SK-N-SH treated with all-trans-retinoic acid at 6 μM for 48 hours (cell line): Measurements from ENCODE around the gene UNKL.

Experiments used
- ATAC-seq: fragments of 200-7000 bp; cut with Tn5 transposase; 3 replicates; pipeline ENCODE4 v1.9.1; 2020; ENCODE audit warnings: mild to moderate bottlenecking, moderate library complexity
- ARNTL ChIP-seq: fragments of 450-650 bp; formaldehyde crosslinking; IDR thresholded peaks from 2 replicates; pipeline ENCODE4 v1.5.0; 2020; ENCODE audit warnings: low read depth, mild to moderate bottlenecking, moderate library complexity, borderline replicate concordance
- BACH2 ChIP-seq: fragments of 250-450 bp; sonication (Bioruptor Pico); IDR thresholded peaks from 2 replicates; pipeline ENCODE4 v1.9.0; 2021; ENCODE audit warnings: mild to moderate bottlenecking, borderline replicate concordance
- CSDC2 ChIP-seq: fragments of 250-450 bp; sonication (Bioruptor Pico); IDR thresholded peaks from 2 replicates; pipeline ENCODE4 v1.5.0; 2020; ENCODE audit warnings: mild to moderate bottlenecking, moderate library complexity
- ESRRG ChIP-seq: fragments of 250-450 bp; sonication (Bioruptor Pico); IDR thresholded peaks from 2 replicates; pipeline ENCODE4 v1.6.1; 2021; ENCODE audit warnings: mild to moderate bottlenecking
- GLIS3 ChIP-seq: fragments of 250-450 bp; sonication (Bioruptor Pico); IDR thresholded peaks from 2 replicates; pipeline ENCODE4 v1.5.0; 2020; ENCODE audit warnings: mild to moderate bottlenecking, moderate library complexity
- ISL1 ChIP-seq: fragments of 250-450 bp; sonication (Bioruptor Pico); IDR thresholded peaks from 2 replicates; pipeline ENCODE4 v2.1.2; 2022; ENCODE audit warnings: mild to moderate bottlenecking, moderate library complexity
- OSR1 ChIP-seq: fragments of 250-450 bp; sonication (Bioruptor Pico); IDR thresholded peaks from 2 replicates; pipeline ENCODE4 v1.8.0; 2022; ENCODE audit warnings: moderate library complexity, mild to moderate bottlenecking, inconsistent platforms
- PPARA ChIP-seq: fragments of 250-450 bp; sonication (Bioruptor Pico); IDR thresholded peaks from 2 replicates; pipeline ENCODE4 v1.5.0; 2020; ENCODE audit warnings: mild to moderate bottlenecking, borderline replicate concordance
- RARB ChIP-seq: fragments of 250-450 bp; sonication (Bioruptor Pico); IDR thresholded peaks from 2 replicates; pipeline ENCODE4 v1.8.0; 2021; ENCODE audit warnings: mild to moderate bottlenecking, moderate library complexity
- SNAI2 ChIP-seq: fragments of 250-450 bp; sonication (Bioruptor Pico); IDR thresholded peaks from 2 replicates; pipeline ENCODE4 v1.5.0; 2020; ENCODE audit warnings: mild to moderate bottlenecking, moderate library complexity
- TCF4 ChIP-seq: fragments of 250-450 bp; sonication (Bioruptor Pico); IDR thresholded peaks from 2 replicates; pipeline ENCODE4 v1.8.0; 2021; ENCODE audit warnings: mild to moderate bottlenecking, moderate library complexity, borderline replicate concordance
- TOX ChIP-seq: fragments of 250-450 bp; sonication (Bioruptor Pico); IDR thresholded peaks from 2 replicates; pipeline ENCODE4 v1.8.0; 2021; ENCODE audit warnings: mild to moderate bottlenecking, moderate library complexity, borderline replicate concordance
- ZC3H10 ChIP-seq: fragments of 250-450 bp; sonication (Bioruptor Pico); IDR thresholded peaks from 2 replicates; pipeline ENCODE4 v1.5.1; 2021; ENCODE audit warnings: mild to moderate bottlenecking, moderate library complexity
- ZFP30 ChIP-seq: fragments of 450-650 bp; formaldehyde crosslinking; IDR thresholded peaks from 2 replicates; pipeline ENCODE4 v1.5.0; 2022; ENCODE audit warnings: mild to moderate bottlenecking, moderate library complexity
- ZNF70 ChIP-seq: fragments of 450-650 bp; formaldehyde crosslinking; IDR thresholded peaks from 2 replicates; pipeline ENCODE4 v1.5.0; 2020; ENCODE audit warnings: mild to moderate bottlenecking, moderate library complexity
- ZNF8 ChIP-seq: fragments of 450-650 bp; formaldehyde crosslinking; IDR thresholded peaks from 2 replicates; pipeline ENCODE4 v1.5.0; 2020; ENCODE audit warnings: mild to moderate bottlenecking, moderate library complexity
- TF ChIP-seq, protein P1 (sequence below): fragments of 250-450 bp; sonication (Bioruptor Pico); IDR thresholded peaks from 2 replicates; pipeline ENCODE4 v1.5.1; 2020; ENCODE audit warnings: low read depth, mild to moderate bottlenecking, moderate library complexity
- TF ChIP-seq, protein P2 (sequence below): fragments of 250-450 bp; sonication (Bioruptor Pico); IDR thresholded peaks from 2 replicates; pipeline ENCODE4 v1.8.0; 2021; ENCODE audit warnings: low read depth, mild to moderate bottlenecking, moderate library complexity, borderline replicate concordance
- TF ChIP-seq, protein P3 (sequence below): fragments of 250-450 bp; sonication (Bioruptor Pico); IDR thresholded peaks from 2 replicates; pipeline ENCODE4 v1.5.0; 2020; ENCODE audit warnings: mild to moderate bottlenecking, moderate library complexity
- TF ChIP-seq, protein P4 (sequence below): fragments of 250-450 bp; sonication (Bioruptor Pico); IDR thresholded peaks from 2 replicates; pipeline ENCODE4 v1.8.0; 2020; ENCODE audit warnings: mild to moderate bottlenecking, moderate library complexity, borderline replicate concordance

UNKL gene, protein sequence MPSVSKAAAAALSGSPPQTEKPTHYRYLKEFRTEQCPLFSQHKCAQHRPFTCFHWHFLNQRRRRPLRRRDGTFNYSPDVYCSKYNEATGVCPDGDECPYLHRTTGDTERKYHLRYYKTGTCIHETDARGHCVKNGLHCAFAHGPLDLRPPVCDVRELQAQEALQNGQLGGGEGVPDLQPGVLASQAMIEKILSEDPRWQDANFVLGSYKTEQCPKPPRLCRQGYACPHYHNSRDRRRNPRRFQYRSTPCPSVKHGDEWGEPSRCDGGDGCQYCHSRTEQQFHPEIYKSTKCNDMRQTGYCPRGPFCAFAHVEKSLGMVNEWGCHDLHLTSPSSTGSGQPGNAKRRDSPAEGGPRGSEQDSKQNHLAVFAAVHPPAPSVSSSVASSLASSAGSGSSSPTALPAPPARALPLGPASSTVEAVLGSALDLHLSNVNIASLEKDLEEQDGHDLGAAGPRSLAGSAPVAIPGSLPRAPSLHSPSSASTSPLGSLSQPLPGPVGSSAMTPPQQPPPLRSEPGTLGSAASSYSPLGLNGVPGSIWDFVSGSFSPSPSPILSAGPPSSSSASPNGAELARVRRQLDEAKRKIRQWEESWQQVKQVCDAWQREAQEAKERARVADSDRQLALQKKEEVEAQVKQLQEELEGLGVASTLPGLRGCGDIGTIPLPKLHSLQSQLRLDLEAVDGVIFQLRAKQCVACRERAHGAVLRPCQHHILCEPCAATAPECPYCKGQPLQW

DNA sequence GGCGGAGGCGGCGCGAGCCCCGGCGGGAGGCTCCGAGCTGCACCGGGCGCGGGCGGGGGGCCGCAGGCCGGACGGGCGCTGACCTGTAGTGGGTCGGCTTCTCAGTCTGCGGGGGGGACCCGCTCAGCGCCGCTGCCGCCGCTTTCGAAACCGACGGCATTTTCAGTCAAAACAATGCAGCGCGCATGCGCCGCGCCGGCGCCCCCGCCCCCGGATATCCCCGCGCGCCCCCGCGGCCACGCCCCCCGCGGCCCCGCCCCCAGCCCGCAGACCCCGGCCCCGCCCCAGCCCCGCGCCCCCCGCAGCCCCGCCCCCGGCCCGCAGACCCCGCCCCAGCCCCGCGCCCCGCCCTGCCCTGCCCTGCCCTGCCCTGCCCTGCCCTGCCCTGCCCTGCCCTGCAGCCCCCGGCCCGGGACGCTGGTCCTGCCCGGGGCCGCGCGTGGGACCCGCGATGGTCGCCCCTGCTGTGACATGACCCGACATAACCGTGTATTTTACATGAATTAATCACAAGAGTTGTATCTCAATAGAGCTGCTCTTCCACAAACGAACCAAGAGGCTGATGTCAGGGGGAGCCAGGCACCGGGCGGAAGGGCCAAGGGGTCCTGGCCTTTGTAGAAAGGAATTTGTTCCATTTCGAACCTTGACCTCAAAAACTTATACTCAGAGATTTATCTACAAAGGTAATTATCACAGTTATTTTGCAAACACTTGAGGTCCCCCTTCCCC lies at the start of gene UNKL:
TSS of gene UNKL (minus strand) at position 173 of the 729 bp plus-strand sequence. CDS start at position 160, 13 bp downstream.
- ATAC-seq, result peak; percentile 50
- TF ChIP-seq ZFP30 (CRISPR knock-in tag) (no peak), ARNTL (CRISPR knock-in tag) (no peak), TOX (CRISPR knock-in tag) (no peak), ISL1 (CRISPR knock-in tag) (no peak)
- TF ChIP-seq, protein P1, sequence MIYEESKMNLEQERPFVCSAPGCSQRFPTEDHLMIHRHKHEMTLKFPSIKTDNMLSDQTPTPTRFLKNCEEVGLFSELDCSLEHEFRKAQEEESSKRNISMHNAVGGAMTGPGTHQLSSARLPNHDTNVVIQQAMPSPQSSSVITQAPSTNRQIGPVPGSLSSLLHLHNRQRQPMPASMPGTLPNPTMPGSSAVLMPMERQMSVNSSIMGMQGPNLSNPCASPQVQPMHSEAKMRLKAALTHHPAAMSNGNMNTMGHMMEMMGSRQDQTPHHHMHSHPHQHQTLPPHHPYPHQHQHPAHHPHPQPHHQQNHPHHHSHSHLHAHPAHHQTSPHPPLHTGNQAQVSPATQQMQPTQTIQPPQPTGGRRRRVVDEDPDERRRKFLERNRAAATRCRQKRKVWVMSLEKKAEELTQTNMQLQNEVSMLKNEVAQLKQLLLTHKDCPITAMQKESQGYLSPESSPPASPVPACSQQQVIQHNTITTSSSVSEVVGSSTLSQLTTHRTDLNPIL (CRISPR knock-in tag), result no peak

DNA sequence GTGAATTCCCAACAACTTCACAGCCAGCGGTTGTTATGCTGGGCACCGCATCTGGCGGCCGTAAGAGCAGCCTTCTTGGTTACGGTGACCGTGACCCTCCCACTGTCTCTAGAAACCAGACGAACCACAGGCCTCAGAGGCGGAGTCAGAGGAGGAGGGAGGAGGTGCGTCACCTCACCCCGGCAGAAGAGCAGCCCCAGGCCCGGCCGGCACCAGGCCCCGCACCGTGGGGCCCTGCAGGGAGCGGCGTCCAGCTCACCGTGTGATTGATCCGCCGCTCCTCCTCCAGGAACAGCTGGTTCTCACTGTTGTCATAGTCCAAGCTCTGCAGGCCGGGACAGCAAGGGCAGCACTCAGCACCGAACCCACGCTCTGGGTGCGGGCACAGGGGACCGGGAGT lies 46.6 kb upstream of the UNKL start:
- TF ChIP-seq ARNTL (CRISPR knock-in tag) (no peak), ZFP30 (CRISPR knock-in tag) (no peak), BACH2 (CRISPR knock-in tag) (no peak), ESRRG (CRISPR knock-in tag) (no peak), TCF4 (no peak)
- TF ChIP-seq, protein P2, sequence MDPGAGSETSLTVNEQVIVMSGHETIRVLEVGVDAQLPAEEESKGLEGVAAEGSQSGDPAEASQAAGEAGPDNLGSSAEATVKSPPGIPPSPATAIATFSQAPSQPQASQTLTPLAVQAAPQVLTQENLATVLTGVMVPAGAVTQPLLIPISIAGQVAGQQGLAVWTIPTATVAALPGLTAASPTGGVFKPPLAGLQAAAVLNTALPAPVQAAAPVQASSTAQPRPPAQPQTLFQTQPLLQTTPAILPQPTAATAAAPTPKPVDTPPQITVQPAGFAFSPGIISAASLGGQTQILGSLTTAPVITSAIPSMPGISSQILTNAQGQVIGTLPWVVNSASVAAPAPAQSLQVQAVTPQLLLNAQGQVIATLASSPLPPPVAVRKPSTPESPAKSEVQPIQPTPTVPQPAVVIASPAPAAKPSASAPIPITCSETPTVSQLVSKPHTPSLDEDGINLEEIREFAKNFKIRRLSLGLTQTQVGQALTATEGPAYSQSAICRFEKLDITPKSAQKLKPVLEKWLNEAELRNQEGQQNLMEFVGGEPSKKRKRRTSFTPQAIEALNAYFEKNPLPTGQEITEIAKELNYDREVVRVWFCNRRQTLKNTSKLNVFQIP (CRISPR knock-in tag), result no peak
- ATAC-seq, result no peak

DNA sequence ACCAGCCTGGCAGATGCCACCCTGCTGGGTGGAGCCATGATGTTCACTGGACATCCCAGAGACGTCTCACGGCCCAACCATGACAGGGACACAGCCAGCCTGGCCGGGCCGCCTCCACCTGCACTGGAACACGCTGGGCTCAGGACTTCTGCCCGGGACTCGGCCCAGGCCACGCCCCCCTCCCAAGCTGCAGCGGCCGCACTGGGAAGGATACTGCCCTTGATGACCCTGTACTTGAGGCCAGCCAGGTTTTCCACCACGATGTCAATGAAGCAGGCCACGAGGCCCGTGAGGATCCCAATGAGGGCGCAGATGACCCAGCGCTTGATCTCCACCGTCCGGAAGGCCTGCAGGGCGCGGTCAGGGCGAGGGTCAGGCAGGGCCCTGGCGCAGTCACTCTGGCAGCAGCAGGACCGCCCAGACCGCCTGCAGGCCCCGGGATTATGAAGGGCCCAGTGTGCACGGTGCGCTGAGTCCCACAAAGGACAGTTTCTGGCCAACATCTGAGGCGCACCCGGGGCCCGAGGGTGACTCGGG lies 46.2 kb upstream of the UNKL start:
- no peak for ATAC-seq
- TF ChIP-seq, protein P3, sequence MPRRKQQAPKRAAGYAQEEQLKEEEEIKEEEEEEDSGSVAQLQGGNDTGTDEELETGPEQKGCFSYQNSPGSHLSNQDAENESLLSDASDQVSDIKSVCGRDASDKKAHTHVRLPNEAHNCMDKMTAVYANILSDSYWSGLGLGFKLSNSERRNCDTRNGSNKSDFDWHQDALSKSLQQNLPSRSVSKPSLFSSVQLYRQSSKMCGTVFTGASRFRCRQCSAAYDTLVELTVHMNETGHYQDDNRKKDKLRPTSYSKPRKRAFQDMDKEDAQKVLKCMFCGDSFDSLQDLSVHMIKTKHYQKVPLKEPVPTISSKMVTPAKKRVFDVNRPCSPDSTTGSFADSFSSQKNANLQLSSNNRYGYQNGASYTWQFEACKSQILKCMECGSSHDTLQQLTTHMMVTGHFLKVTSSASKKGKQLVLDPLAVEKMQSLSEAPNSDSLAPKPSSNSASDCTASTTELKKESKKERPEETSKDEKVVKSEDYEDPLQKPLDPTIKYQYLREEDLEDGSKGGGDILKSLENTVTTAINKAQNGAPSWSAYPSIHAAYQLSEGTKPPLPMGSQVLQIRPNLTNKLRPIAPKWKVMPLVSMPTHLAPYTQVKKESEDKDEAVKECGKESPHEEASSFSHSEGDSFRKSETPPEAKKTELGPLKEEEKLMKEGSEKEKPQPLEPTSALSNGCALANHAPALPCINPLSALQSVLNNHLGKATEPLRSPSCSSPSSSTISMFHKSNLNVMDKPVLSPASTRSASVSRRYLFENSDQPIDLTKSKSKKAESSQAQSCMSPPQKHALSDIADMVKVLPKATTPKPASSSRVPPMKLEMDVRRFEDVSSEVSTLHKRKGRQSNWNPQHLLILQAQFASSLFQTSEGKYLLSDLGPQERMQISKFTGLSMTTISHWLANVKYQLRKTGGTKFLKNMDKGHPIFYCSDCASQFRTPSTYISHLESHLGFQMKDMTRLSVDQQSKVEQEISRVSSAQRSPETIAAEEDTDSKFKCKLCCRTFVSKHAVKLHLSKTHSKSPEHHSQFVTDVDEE (CRISPR knock-in tag), result no peak
- no peak for TF ChIP-seq PPARA
- no peak for TF ChIP-seq SNAI2 (CRISPR knock-in tag)
- no peak for TF ChIP-seq RARB
- no peak for TF ChIP-seq BACH2 (CRISPR knock-in tag)
- no peak for TF ChIP-seq GLIS3 (CRISPR knock-in tag)
- TF ChIP-seq ZNF8 (CRISPR knock-in tag), result no peak
- TF ChIP-seq, all 23 proteins: peak for 0

DNA sequence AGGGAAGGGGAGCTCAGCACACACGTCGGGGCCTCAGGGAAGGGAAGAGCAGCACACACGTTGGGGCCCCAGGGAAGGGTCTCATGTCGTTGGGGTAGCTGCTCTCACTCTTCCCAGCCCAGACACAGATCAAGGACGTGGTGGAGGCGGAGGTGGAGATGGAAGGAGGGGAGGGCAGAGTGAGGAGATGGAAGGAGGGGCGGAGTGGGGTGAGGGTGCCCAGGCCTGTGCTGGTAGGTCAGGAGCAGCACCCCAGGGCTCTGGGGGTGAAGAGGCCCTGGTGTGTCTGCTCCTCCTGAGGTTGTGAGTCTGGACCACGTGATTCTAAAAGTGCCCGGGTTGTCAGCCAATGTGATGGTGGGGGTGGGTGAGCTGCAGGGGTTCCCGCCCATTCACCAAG lies 45.5 kb upstream of the UNKL start:
- no peak for ATAC-seq
- TF ChIP-seq OSR1 (CRISPR knock-in tag) (no peak), ZC3H10 (CRISPR knock-in tag) (no peak), TOX (CRISPR knock-in tag) (no peak), GLIS3 (CRISPR knock-in tag) (no peak), ZNF70 (CRISPR knock-in tag) (no peak), CSDC2 (no peak), ISL1 (CRISPR knock-in tag) (no peak), TCF4 (no peak), ZNF8 (CRISPR knock-in tag) (no peak), BACH2 (CRISPR knock-in tag) (no peak)
- TF ChIP-seq, protein P2 (CRISPR knock-in tag), result no peak
- TF ChIP-seq, protein P4, sequence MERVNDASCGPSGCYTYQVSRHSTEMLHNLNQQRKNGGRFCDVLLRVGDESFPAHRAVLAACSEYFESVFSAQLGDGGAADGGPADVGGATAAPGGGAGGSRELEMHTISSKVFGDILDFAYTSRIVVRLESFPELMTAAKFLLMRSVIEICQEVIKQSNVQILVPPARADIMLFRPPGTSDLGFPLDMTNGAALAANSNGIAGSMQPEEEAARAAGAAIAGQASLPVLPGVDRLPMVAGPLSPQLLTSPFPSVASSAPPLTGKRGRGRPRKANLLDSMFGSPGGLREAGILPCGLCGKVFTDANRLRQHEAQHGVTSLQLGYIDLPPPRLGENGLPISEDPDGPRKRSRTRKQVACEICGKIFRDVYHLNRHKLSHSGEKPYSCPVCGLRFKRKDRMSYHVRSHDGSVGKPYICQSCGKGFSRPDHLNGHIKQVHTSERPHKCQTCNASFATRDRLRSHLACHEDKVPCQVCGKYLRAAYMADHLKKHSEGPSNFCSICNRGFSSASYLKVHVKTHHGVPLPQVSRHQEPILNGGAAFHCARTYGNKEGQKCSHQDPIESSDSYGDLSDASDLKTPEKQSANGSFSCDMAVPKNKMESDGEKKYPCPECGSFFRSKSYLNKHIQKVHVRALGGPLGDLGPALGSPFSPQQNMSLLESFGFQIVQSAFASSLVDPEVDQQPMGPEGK (CRISPR knock-in tag), result no peak
- TF ChIP-seq, protein P3 (CRISPR knock-in tag), result no peak
